ENCODE results near the gene WDR18.

Gene WDR18

GRCh38 chr19:1015782-1016646, 31.9 kb downstream of the WDR18 start:
- Histone ChIP-seq H3K4me3 (no peak overlapping the region), H3K9me3 (ENCODE audit: low read depth, low read length) (no peaks in the 10 kb centered on the region), H3K27ac (no peak overlapping the region), H3K9ac (ENCODE audit: insufficient read length) (no peak overlapping the region), H3K36me3 (ENCODE audit: insufficient read depth, low read length) (peaks cover 11% of the 10 kb centered on the region; the same call in 1 of the 2 replicates)
- no peak for DNase-seq (ENCODE audit: low read depth, low spot score)
- TF ChIP-seq POLR2AphosphoS5 (IDR thresholded peaks at IDR 0.05; ENCODE audit: borderline replicate concordance, low read depth, low read length) (no peak), EZH2 (IDR thresholded peaks at IDR 0.05) (no peak), FOXP2 (optimal IDR thresholded peaks at IDR 0.05; ENCODE audit: control extremely low read depth, extremely low read length, insufficient read depth) (no peak)

DNA sequence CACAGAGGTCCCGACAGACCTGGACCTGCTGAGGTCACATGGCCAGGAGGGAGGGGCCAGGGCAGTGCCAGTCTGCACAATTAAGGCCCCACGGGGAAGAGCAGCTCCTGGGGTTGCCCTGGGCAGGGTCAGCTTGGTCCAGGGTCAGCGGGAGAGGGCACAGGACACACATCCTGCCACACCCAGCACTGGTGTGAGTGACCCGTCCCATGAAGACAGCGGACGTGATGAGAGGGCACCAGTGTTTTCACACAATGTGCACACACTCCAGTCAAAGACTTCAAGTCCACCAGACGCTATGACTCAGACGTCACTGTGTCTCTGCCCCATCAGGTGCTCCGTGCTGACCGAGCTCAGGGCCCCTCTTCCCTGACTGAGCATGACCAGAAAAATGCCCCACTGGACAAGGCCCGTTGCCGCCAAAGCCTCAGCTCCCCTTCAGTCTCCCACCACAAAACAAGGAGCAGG, 32.5 kb downstream of the WDR18 start:
- H3K36me3 ChIP-seq (ENCODE audit: insufficient read depth, low read length): peaks cover 10% of the 10 kb centered on the region; the same call in 1 of the 2 replicates

DNA sequence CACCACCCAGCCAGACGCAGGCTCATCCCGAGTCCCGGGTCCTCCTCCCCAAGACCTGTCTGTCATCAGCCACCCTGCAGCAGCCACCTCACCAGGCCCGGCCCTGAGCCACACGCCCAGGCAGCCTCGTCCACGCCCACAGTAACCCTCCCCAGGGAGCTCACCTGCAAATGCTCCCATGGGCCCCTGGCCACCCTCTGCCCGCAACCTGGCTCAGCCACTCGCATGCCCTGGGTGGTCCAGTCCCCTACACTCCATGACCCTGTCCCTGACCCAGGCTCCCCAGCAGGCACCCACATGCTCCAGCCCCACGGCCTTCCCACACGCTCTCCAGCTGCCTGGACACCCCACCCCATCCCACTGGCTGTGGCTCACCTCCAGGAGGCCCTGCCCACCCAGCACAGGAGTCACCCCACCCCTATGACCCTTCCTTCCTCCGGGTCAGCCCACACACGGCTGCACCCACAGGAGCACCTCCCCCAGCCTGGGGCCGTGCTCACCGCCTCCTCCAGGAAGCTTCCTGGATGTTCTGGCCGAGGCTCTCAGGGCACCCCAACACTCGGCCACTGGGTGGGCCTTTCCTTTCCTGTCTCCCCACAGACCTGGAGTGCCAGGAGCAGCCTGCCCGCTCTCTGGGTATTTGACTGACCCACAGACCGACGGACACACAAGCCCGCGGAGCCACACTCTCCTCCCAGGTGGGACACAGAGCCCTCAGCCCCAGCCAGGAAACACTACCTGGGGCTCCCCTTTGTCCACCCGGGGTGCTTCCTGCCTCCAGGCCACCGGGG, 33.2 kb downstream of the WDR18 start:
- H3K9me3 ChIP-seq (ENCODE audit: low read depth, low read length): no peaks in the 10 kb centered on the region
- no peak overlapping the region for H3K27ac ChIP-seq
- no peak for DNase-seq (ENCODE audit: low read depth, low spot score)
- H3K9ac ChIP-seq (ENCODE audit: insufficient read length): peak overlapping the region; percentile 41
- H3K36me3 ChIP-seq (ENCODE audit: insufficient read depth, low read length): peaks cover 5% of the 10 kb centered on the region; the same call in 1 of the 2 replicates
- no peak for TF ChIP-seq EZH2 (IDR thresholded peaks at IDR 0.05)
- no peak for TF ChIP-seq POLR2AphosphoS5 (IDR thresholded peaks at IDR 0.05; ENCODE audit: borderline replicate concordance, low read depth, low read length)
- TF ChIP-seq FOXP2 (optimal IDR thresholded peaks at IDR 0.05; ENCODE audit: control extremely low read depth, extremely low read length, insufficient read depth): no peak
- no peak overlapping the region for H3K4me3 ChIP-seq

More for the DNA sequence above, 32.5 kb downstream of the WDR18 start:
- Histone ChIP-seq H3K9me3 (ENCODE audit: low read depth, low read length) (no peaks in the 10 kb centered on the region), H3K9ac (ENCODE audit: insufficient read length) (no peak overlapping the region), H3K4me3 (no peak overlapping the region), H3K27ac (no peak overlapping the region)
- DNase-seq (ENCODE audit: low read depth, low spot score): no peak
- no peak for TF ChIP-seq EZH2 (IDR thresholded peaks at IDR 0.05)
- no peak; the same call in 1 of the 2 replicates for TF ChIP-seq POLR2AphosphoS5 (IDR thresholded peaks at IDR 0.05; ENCODE audit: borderline replicate concordance, low read depth, low read length)
- TF ChIP-seq FOXP2 (optimal IDR thresholded peaks at IDR 0.05; ENCODE audit: control extremely low read depth, extremely low read length, insufficient read depth): no peak

DNA sequence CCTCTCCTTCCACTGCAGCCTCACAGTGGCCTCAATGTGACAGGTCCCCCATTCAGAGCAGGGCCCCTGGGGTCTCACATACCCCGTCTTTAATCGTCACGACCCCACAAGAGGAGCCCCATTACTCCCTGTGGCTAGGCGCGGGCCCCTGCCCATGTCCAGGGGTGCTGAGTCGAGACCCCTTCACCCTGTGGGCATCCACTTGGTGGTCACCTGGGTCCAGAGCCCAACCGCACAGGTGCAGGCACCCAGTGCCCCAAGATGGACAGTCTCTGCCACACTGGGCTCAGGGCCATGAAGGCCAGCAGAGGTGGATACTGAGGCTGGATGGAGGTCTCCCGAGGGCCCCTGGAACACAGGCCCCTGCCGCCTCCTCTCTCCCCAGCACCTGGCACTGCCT, 33.8 kb downstream of the WDR18 start:
- 0 out of 2 replicates have a peak overlapping the region, but pooled peaks have one; percentile 22 for H3K4me3 ChIP-seq
- peak overlapping the region; percentile 41 for H3K9ac ChIP-seq (ENCODE audit: insufficient read length)
- no peak overlapping the region for H3K27ac ChIP-seq
- DNase-seq (ENCODE audit: low read depth, low spot score): no peak
- no peaks in the 10 kb centered on the region for H3K9me3 ChIP-seq (ENCODE audit: low read depth, low read length)
- peaks cover 4% of the 10 kb centered on the region; the same call in 1 of the 2 replicates for H3K36me3 ChIP-seq (ENCODE audit: insufficient read depth, low read length)
- TF ChIP-seq EZH2 (IDR thresholded peaks at IDR 0.05): no peak
- no peak for TF ChIP-seq POLR2AphosphoS5 (IDR thresholded peaks at IDR 0.05; ENCODE audit: borderline replicate concordance, low read depth, low read length)
- TF ChIP-seq FOXP2 (optimal IDR thresholded peaks at IDR 0.05; ENCODE audit: control extremely low read depth, extremely low read length, insufficient read depth): no peak

GRCh38 chr19:1018393-1018792, 34.2 kb downstream of the WDR18 start:
- Histone ChIP-seq H3K4me3 (0 out of 2 replicates have a peak overlapping the region, but pooled peaks have one; percentile 22), H3K36me3 (ENCODE audit: insufficient read depth, low read length) (no peaks in the 10 kb centered on the region; the same call in 1 of the 2 replicates), H3K9me3 (ENCODE audit: low read depth, low read length) (no peaks in the 10 kb centered on the region), H3K9ac (ENCODE audit: insufficient read length) (peak overlapping the region; percentile 8), H3K27ac (peak overlapping the region; percentile 25; the same call in 1 of the 2 replicates)
- TF ChIP-seq EZH2 (IDR thresholded peaks at IDR 0.05) (no peak), POLR2AphosphoS5 (IDR thresholded peaks at IDR 0.05; ENCODE audit: borderline replicate concordance, low read depth, low read length) (no peak), FOXP2 (optimal IDR thresholded peaks at IDR 0.05; ENCODE audit: control extremely low read depth, extremely low read length, insufficient read depth) (no peak)
- DNase-seq (ENCODE audit: low read depth, low spot score): no peak

- no peak overlapping the region; the same call in 1 of the 2 replicates for H3K27ac ChIP-seq
- H3K36me3 ChIP-seq (ENCODE audit: insufficient read depth, low read length): no peaks in the 10 kb centered on the region; the same call in 1 of the 2 replicates
- no peak for DNase-seq (ENCODE audit: low read depth, low spot score)
- H3K4me3 ChIP-seq: peak overlapping the region; percentile 86
- H3K9me3 ChIP-seq (ENCODE audit: low read depth, low read length): no peaks in the 10 kb centered on the region
- H3K9ac ChIP-seq (ENCODE audit: insufficient read length): peak overlapping the region; percentile 97
- TF ChIP-seq POLR2AphosphoS5 (IDR thresholded peaks at IDR 0.05; ENCODE audit: borderline replicate concordance, low read depth, low read length): no peak; the same call in 1 of the 2 replicates
- no peak for TF ChIP-seq FOXP2 (optimal IDR thresholded peaks at IDR 0.05; ENCODE audit: control extremely low read depth, extremely low read length, insufficient read depth)
- no peak for TF ChIP-seq EZH2 (IDR thresholded peaks at IDR 0.05)
Observed at GRCh38 chr19:1018932-1019615, 34.9 kb downstream of the WDR18 start.

GRCh38 chr19:1019616-1019961, 35.4 kb downstream of the WDR18 start:
- TF ChIP-seq EZH2 (IDR thresholded peaks at IDR 0.05) (no peak), FOXP2 (optimal IDR thresholded peaks at IDR 0.05; ENCODE audit: control extremely low read depth, extremely low read length, insufficient read depth) (no peak), POLR2AphosphoS5 (IDR thresholded peaks at IDR 0.05; ENCODE audit: borderline replicate concordance, low read depth, low read length) (no peak)
- no peak for DNase-seq (ENCODE audit: low read depth, low spot score)
- Histone ChIP-seq H3K36me3 (ENCODE audit: insufficient read depth, low read length) (no peaks in the 10 kb centered on the region; the same call in 1 of the 2 replicates), H3K27ac (no peak overlapping the region), H3K9ac (ENCODE audit: insufficient read length) (peak overlapping the region; percentile 97), H3K9me3 (ENCODE audit: low read depth, low read length) (no peaks in the 10 kb centered on the region), H3K4me3 (peak overlapping the region; percentile 86)

Measured in SK-N-MC (cell line).